H1 (cell line): ENCODE results near the gene HAT1. TPM values are rescaled to one million over a fixed set of nuclear protein-coding genes. Genes with fewer than 3 reads are reported as not detected.

Source experiments
- CTCF ChIA-PET: fragments of 300-600 bp; sonication (Branson Sonifier 250); formaldehyde crosslinking; loops from one replicate; lab custom pipeline; 2021; ENCODE audit not compliant: partially characterized antibody; lab: Charles Lee
- POLR2A ChIA-PET: fragments of 300-600 bp; sonication (Branson Sonifier 250); formaldehyde crosslinking; loops from one replicate; lab custom pipeline; 2021; ENCODE audit warnings: inconsistent platforms; ENCODE audit not compliant: partially characterized antibody; lab: Charles Lee
- DNase-seq, 2 experiments: peaks; one replicate each; pipeline versions ENCODE4 v3.0.0 to v3.0.0-alpha.2; 2010 to 2022; ENCODE audit warnings: low spot score in 2 of 2, low read depth in 1 of 2, mixed read lengths in 1 of 2
- FAIRE-seq: peaks from 2 replicates; lab custom pipeline; 2011; peaks lifted over from hg19 to GRCh38; lab: Jason Lieb, UNC
- H2AFZ ChIP-seq: 2 replicates; pipeline ENCODE4 v1.8.1; 2012; ENCODE audit warnings: low read length, inconsistent platforms
- H2AK5ac ChIP-seq: 2 replicates; pipeline ENCODE4 v1.6.1; 2013; ENCODE audit warnings: low read depth, low read length
- H2BK120ac ChIP-seq: replicated peaks from 2 replicates; pipeline ENCODE3; 2013; ENCODE audit warnings: low read depth, low read length, inconsistent platforms
- H2BK12ac ChIP-seq: 2 replicates; pipeline ENCODE4 v1.6.1; 2013; ENCODE audit warnings: low read depth, low read length
- H2BK15ac ChIP-seq: 2 replicates; pipeline ENCODE4 v1.6.1; 2013; ENCODE audit warnings: low read length
- H2BK20ac ChIP-seq: 2 replicates; pipeline ENCODE4 v1.6.1; 2013; ENCODE audit warnings: low read length
- H2BK5ac ChIP-seq: 2 replicates; pipeline ENCODE4 v1.6.1; 2013; ENCODE audit warnings: low read depth, low read length
- H3K14ac ChIP-seq: 2 replicates; pipeline ENCODE4 v1.6.1; 2013; ENCODE audit warnings: inconsistent platforms; ENCODE audit not compliant: insufficient read length
- H3K18ac ChIP-seq: 2 replicates; pipeline ENCODE4 v1.6.1; 2013; ENCODE audit warnings: low read length; ENCODE audit errors: extremely low read depth
- H3K23ac ChIP-seq: 2 replicates; pipeline ENCODE4 v1.6.1; 2013; ENCODE audit warnings: inconsistent platforms; ENCODE audit not compliant: insufficient read length
- H3K23me2 ChIP-seq: 2 replicates; pipeline ENCODE4 v1.6.1; 2013; ENCODE audit warnings: low read depth, low read length
- H3K27ac ChIP-seq: 2 replicates; pipeline ENCODE4 v1.6.1; 2011; ENCODE audit warnings: low read depth, low read length, inconsistent platforms
- H3K27me3 ChIP-seq, 4 experiments: replicated peaks in 1 of 4; 1 replicate in 1 of 4; 2 replicates in 3 of 4; pipeline versions ENCODE4 v1.6.1 to v1.8.1; 2011 to 2013; ENCODE audit warnings: low read length in 3 of 4, mild to moderate bottlenecking in 3 of 4, inconsistent platforms in 2 of 4, mixed read lengths in 2 of 4, moderate library complexity in 1 of 4; ENCODE audit not compliant: control insufficient read depth in 3 of 4, insufficient read depth in 3 of 4; ENCODE audit errors: extremely low read depth in 1 of 4
- H3K36me3 ChIP-seq, 4 experiments: 2 replicates each; pipeline versions ENCODE4 v1.6.1 to v1.8.1; 2011 to 2013; ENCODE audit warnings: mild to moderate bottlenecking in 4 of 4, low read length in 3 of 4, moderate library complexity in 2 of 4, control low read depth in 1 of 4, inconsistent platforms in 1 of 4; ENCODE audit not compliant: insufficient read depth in 4 of 4, control insufficient read depth in 2 of 4
- H3K4ac ChIP-seq: replicated peaks from 2 replicates; pipeline ENCODE3; 2013; ENCODE audit warnings: low read length, low read depth, mixed read lengths, inconsistent platforms; ENCODE audit not compliant: insufficient read length
- H3K4me1 ChIP-seq, 4 experiments: replicated peaks in 1 of 4; 1 replicate in 1 of 4; 2 replicates in 3 of 4; pipeline versions ENCODE4 v1.6.1 to v1.8.1; 2011 to 2013; ENCODE audit warnings: low read length in 3 of 4, inconsistent platforms in 2 of 4, mixed read lengths in 1 of 4; ENCODE audit not compliant: insufficient read depth in 4 of 4, control insufficient read depth in 3 of 4
- H3K4me2 ChIP-seq, 2 experiments: 2 replicates each; pipeline versions ENCODE4 v1.6.1 to v1.8.1; 2011 to 2013; ENCODE audit warnings: low read depth in 2 of 2, low read length in 2 of 2, control low read depth in 1 of 2, inconsistent platforms in 1 of 2, mild to moderate bottlenecking in 1 of 2; ENCODE audit not compliant: insufficient read depth in 1 of 2
- H3K4me3 ChIP-seq, 4 experiments: fragments of 200-600, 300-600 bp in 1 of 4; sonication (generic), shearing (Covaris generic), sonication (Bioruptor Twin) in 1 of 4; 2 replicates each; pipeline versions ENCODE4 v1.5.1 to v1.8.1; 2011 to 2016; ENCODE audit warnings: low read length in 4 of 4, low read depth in 3 of 4, control low read depth in 2 of 4, inconsistent platforms in 2 of 4, mild to moderate bottlenecking in 2 of 4, mixed read lengths in 1 of 4, moderate library complexity in 1 of 4; ENCODE audit not compliant: insufficient read depth in 2 of 4; ENCODE audit errors: extremely low read depth in 1 of 4
- H3K56ac ChIP-seq: replicated peaks from 2 replicates; pipeline ENCODE3; 2013; ENCODE audit warnings: low read depth, mild to moderate bottlenecking, mixed read lengths, low read length, inconsistent platforms; ENCODE audit not compliant: insufficient read length
- H3K79me1 ChIP-seq: 2 replicates; pipeline ENCODE4 v1.6.1; 2013; ENCODE audit warnings: low read depth, low read length, control low read depth
- H3K79me2 ChIP-seq, 2 experiments: 2 replicates each; pipeline versions ENCODE4 v1.6.1 to v1.8.1; 2012 to 2013; ENCODE audit warnings: low read length in 2 of 2, mild to moderate bottlenecking in 2 of 2, inconsistent platforms in 1 of 2; ENCODE audit not compliant: insufficient read depth in 2 of 2, control insufficient read depth in 1 of 2
- H3K9ac ChIP-seq, 4 experiments: replicated peaks in 1 of 4; 1 replicate in 1 of 4; 2 replicates in 3 of 4; pipeline versions ENCODE4 v1.6.1 to v1.8.1; 2011 to 2013; ENCODE audit warnings: low read depth in 3 of 4, low read length in 3 of 4, control low read depth in 2 of 4, mild to moderate bottlenecking in 2 of 4, moderate library complexity in 2 of 4, inconsistent platforms in 1 of 4; ENCODE audit errors: extremely low read depth in 1 of 4
- H3K9me3 ChIP-seq, 2 experiments: 2 replicates each; pipeline versions ENCODE4 v1.6.1 to v1.8.1; 2012 to 2013; ENCODE audit warnings: mild to moderate bottlenecking in 2 of 2, moderate library complexity in 2 of 2, control low read depth in 1 of 2, inconsistent platforms in 1 of 2, low read depth in 1 of 2, low read length in 1 of 2, mixed read lengths in 1 of 2; ENCODE audit not compliant: insufficient read depth in 2 of 2
- H4K20me1 ChIP-seq, 2 experiments: replicated peaks in 1 of 2; 2 replicates each; pipeline versions ENCODE3 to v1.8.1; 2011 to 2013; ENCODE audit warnings: inconsistent platforms in 2 of 2, low read length in 2 of 2, mild to moderate bottlenecking in 1 of 2; ENCODE audit not compliant: insufficient read depth in 2 of 2, control insufficient read depth in 1 of 2
- H4K5ac ChIP-seq: 2 replicates; pipeline ENCODE4 v1.6.1; 2013; ENCODE audit warnings: low read length, low read depth, mixed read lengths, inconsistent platforms; ENCODE audit not compliant: insufficient read length
- H4K8ac ChIP-seq: 2 replicates; pipeline ENCODE4 v1.8.0; 2013; ENCODE audit warnings: mild to moderate bottlenecking, moderate library complexity, low read length, inconsistent platforms; ENCODE audit not compliant: insufficient read depth; ENCODE audit errors: extremely low read depth
- H4K91ac ChIP-seq: replicated peaks from 2 replicates; pipeline ENCODE3; 2013; ENCODE audit warnings: low read length, mixed read lengths, inconsistent platforms; ENCODE audit not compliant: insufficient read length
- CHD2 ChIP-seq: IDR thresholded peaks from 2 replicates; pipeline ENCODE4 v1.6.1; 2012; ENCODE audit warnings: low read length, improper control_type of control experiment
- CREB1 ChIP-seq: IDR thresholded peaks from 2 replicates; pipeline ENCODE4 v1.6.1; 2012; ENCODE audit warnings: inconsistent platforms
- CTBP2 ChIP-seq: IDR thresholded peaks from 2 replicates; pipeline ENCODE4 v1.7.0; 2011; ENCODE audit warnings: borderline replicate concordance, mild to moderate bottlenecking, moderate library complexity, mixed read lengths, low read length; ENCODE audit not compliant: insufficient read depth, insufficient read length
- EP300 ChIP-seq, 2 experiments: IDR thresholded peaks; 1 replicate in 1 of 2; 2 replicates in 1 of 2; pipeline ENCODE4 v1.6.1; 2011 to 2012; ENCODE audit warnings: low read depth in 2 of 2, low read length in 2 of 2, mild to moderate bottlenecking in 2 of 2, borderline replicate concordance in 1 of 2, inconsistent platforms in 1 of 2, moderate library complexity in 1 of 2
- JUND ChIP-seq: IDR thresholded peaks from 2 replicates; pipeline ENCODE4 v1.6.1; 2011; ENCODE audit warnings: mild to moderate bottlenecking, improper control_type of control experiment, low read length
- NANOG ChIP-seq: IDR thresholded peaks from 2 replicates; pipeline ENCODE4 v1.6.1; 2011; ENCODE audit warnings: low read length, low read depth, mild to moderate bottlenecking, inconsistent platforms; ENCODE audit not compliant: insufficient read depth, poor library complexity, severe bottlenecking
- RBBP5 ChIP-seq: IDR thresholded peaks from 2 replicates; pipeline ENCODE4 v1.7.1; 2012; ENCODE audit warnings: low read depth, mild to moderate bottlenecking, inconsistent platforms, low read length, moderate library complexity, borderline replicate concordance
- RNF2 ChIP-seq: fragments of 200-900, 300-1000 bp; sonication (generic); IDR thresholded peaks from 2 replicates; pipeline ENCODE4 v1.7.1; 2016; ENCODE audit warnings: borderline replicate concordance, low read depth, mild to moderate bottlenecking, antibody characterized with exemption, low read length; ENCODE audit not compliant: poor library complexity, severe bottlenecking; ENCODE audit errors: missing control alignments
- SIRT6 ChIP-seq: IDR thresholded peaks from one replicate; pipeline ENCODE4 v1.7.1; 2012; ENCODE audit warnings: low read length, inconsistent platforms
- SIX5 ChIP-seq: IDR thresholded peaks from 2 replicates; pipeline ENCODE4 v1.6.1; 2011; ENCODE audit warnings: mild to moderate bottlenecking, low read depth, low read length
- SP2 ChIP-seq: IDR thresholded peaks from 2 replicates; pipeline ENCODE4 v1.6.1; 2012; ENCODE audit warnings: mild to moderate bottlenecking, low read length, inconsistent platforms
- SP4 ChIP-seq: IDR thresholded peaks from 2 replicates; pipeline ENCODE4 v1.6.1; 2012; ENCODE audit warnings: low read length, inconsistent platforms
- TEAD4 ChIP-seq: IDR thresholded peaks from 2 replicates; pipeline ENCODE4 v1.6.1; 2012; ENCODE audit warnings: low read depth, low read length, inconsistent platforms, mixed read lengths
- WGBS, 2 experiments: shearing (Covaris generic) in 1 of 2; methylation state at CpG; one replicate each; pipeline versions ENCODE4 v1.1.6 to v1.1.7; 2013 to 2015; ENCODE audit warnings: low lambda C conversion rate in 2 of 2, mixed read lengths in 2 of 2, inconsistent platforms in 1 of 2, low coverage in 1 of 2, missing lambda C conversion rate in 1 of 2; ENCODE audit not compliant: insufficient replicate concordance in 2 of 2, insufficient coverage in 1 of 2, insufficient read length in 1 of 2; ENCODE audit errors: extremely low coverage in 1 of 2, missing lambda C conversion rate in 1 of 2; 5-methylcytosine and 5-hydroxymethylcytosine counted together
- polyA plus RNA-seq, 7 experiments: library from polyadenylated mRNA; depleted of rRNA in 3 of 7; stranded (reverse) in 5 of 7; unstranded in 2 of 7; fragments of >200 nt in 5 of 7; fragments of 200-250 nt in 2 of 7; gene quantifications; 1 replicate in 5 of 7; 2 replicates in 1 of 7; 4 replicates in 1 of 7; pipeline versions ENCODE4 v1.2.1 to v1.2.3, GENCODE V29; 2011 to 2013; ENCODE audit warnings: missing spikeins in 2 of 7, mixed read lengths in 2 of 7
- total RNA-seq: library from RNA; stranded (reverse); fragmentation: NEBNext Ultra II Directional; extraction: Animal tissue kit (Norgen Biotek cat#: 25700); gene quantifications from 2 replicates; pipeline ENCODE4 v1.2.1, GENCODE V29; 2021

Gene HAT1
- total and polyA plus RNA-seq, 2 of the 8 experiments (the other 6 are each of a cell fraction or from before 2014, with no cell fraction given) = 44.6 to 74.2 TPM

- Histone ChIP-seq H3K23ac (no peak overlapping the region), H3K4ac (no peak overlapping the region), H4K20me1 (peaks cover 0 to 3% of the 10 kb centered on the region in 2 experiments), H3K14ac (no peak overlapping the region), H4K5ac (no peak overlapping the region), H3K79me1 (no peaks in the 10 kb centered on the region), H2AK5ac (no peak overlapping the region), H3K4me3 (no peak overlapping the region), H2BK120ac (no peak overlapping the region), H3K9me3 (no peaks in the 10 kb centered on the region), H3K36me3 (peaks cover 5 to 33% (median 6%) of the 10 kb centered on the region in 4 experiments; a peak in 7 of 8 replicates), H3K27me3 (no peaks in the 10 kb centered on the region), H3K23me2 (no peaks in the 10 kb centered on the region), H3K27ac (no peak overlapping the region), H3K79me2 (no peaks in the 10 kb centered on the region), H3K18ac (no peak overlapping the region), H2BK20ac (no peak overlapping the region), H3K56ac (no peak overlapping the region), H2BK15ac (no peak overlapping the region), H3K4me2 (no peak overlapping the region), H2BK5ac (no peak overlapping the region), H3K4me1 (no peaks in the 10 kb centered on the region), H2AFZ (no peak overlapping the region), H2BK12ac (no peak overlapping the region), H4K91ac (no peak overlapping the region), H4K8ac (no peak overlapping the region), H3K9ac (no peak overlapping the region)
- no peak for TF ChIP-seq SIRT6
- no peak for TF ChIP-seq SP2
- no peak for TF ChIP-seq SIX5
- no peak for TF ChIP-seq NANOG
- TF ChIP-seq RNF2 = no peak
- TF ChIP-seq CTBP2 = no peak
- TF ChIP-seq JUND = no peak
- no peak for TF ChIP-seq TEAD4
- no peak for TF ChIP-seq CHD2
- TF ChIP-seq SP4 = no peak
- no peak for TF ChIP-seq EP300 (IDR thresholded peaks at IDR 0.05; ENCODE audit: borderline replicate concordance in 1 of 2, low read depth in 2 of 2, low read length in 2 of 2)
- no peak for TF ChIP-seq RBBP5
- TF ChIP-seq CREB1 = no peak
- 88% methylated on average over 2 of the region's 2 CpGs; no CpG with 5 or more reads in 1 of the 2 experiments for WGBS, 2 experiments
- POLR2A ChIA-PET = no interaction called here
- CTCF ChIA-PET = interaction anchor here (1.4 kb wide), 1 partner anchor 149 kb away, joined by 3 read pairs; no protein-coding TSS in a partner anchor
- FAIRE-seq = no peak
- no peak for DNase-seq
Observed at GRCh38 chr2:171964308-171964707, 42.0 kb downstream of the HAT1 start.
